Endometrium (tissue), 2 donors: Measurements from ENCODE around the gene CAMK1G.

Experiments
- FAIRE-seq: peaks from 2 replicates; lab custom pipeline; 2012; peaks lifted over from hg19 to GRCh38; lab: Jason Lieb, UNC
- donor health status: control.
- donor health status: control.

CAMK1G gene

GRCh38 chr1:209601809-209602657, 18.5 kb downstream of the CAMK1G start:
- no peak for FAIRE-seq

- no peak for FAIRE-seq
These were observed 20.4 kb downstream of the CAMK1G start for GRCh38 chr1:209603877-209604276.

GRCh38 chr1:209607102-209607794, 23.7 kb downstream of the CAMK1G start:
- FAIRE-seq, result no peak

GRCh38 chr1:209607795-209608178, 24.3 kb downstream of the CAMK1G start:
- FAIRE-seq, result no peak

- no peak for FAIRE-seq
These were observed 25.7 kb downstream of the CAMK1G start for GRCh38 chr1:209609041-209609790.

- FAIRE-seq, result no peak
These were observed 26.5 kb downstream of the CAMK1G start for GRCh38 chr1:209609791-209610630.

- FAIRE-seq, result no peak
These were observed 27.1 kb downstream of the CAMK1G start for GRCh38 chr1:209610631-209610905.

- no peak for FAIRE-seq
These were observed 28.5 kb downstream of the CAMK1G start for GRCh38 chr1:209611771-209612570.

GRCh38 chr1:209612646-209613399, 29.3 kb downstream of the CAMK1G start:
- FAIRE-seq, result no peak

- FAIRE-seq, result no peak
These were observed 30.1 kb downstream of the CAMK1G start for GRCh38 chr1:209613400-209614150.

- no peak for FAIRE-seq
These were observed 30.6 kb downstream of the CAMK1G start for GRCh38 chr1:209614151-209614420.

- FAIRE-seq, result no peak
These were observed 31.4 kb downstream of the CAMK1G start for GRCh38 chr1:209614906-209615305.

GRCh38 chr1:209616366-209617046, 33.0 kb downstream of the CAMK1G start:
- no peak for FAIRE-seq

- FAIRE-seq, result no peak
These were observed 33.6 kb downstream of the CAMK1G start for GRCh38 chr1:209617047-209617673.

- no peak for FAIRE-seq
These were observed 34.2 kb downstream of the CAMK1G start for GRCh38 chr1:209617755-209618154.

- no peak for FAIRE-seq
These were observed 34.8 kb downstream of the CAMK1G start for GRCh38 chr1:209618291-209618690.

GRCh38 chr1:209618756-209619420, 35.4 kb downstream of the CAMK1G start:
- FAIRE-seq, result no peak

GRCh38 chr1:209619696-209620486, 36.4 kb downstream of the CAMK1G start:
- no peak for FAIRE-seq
